Upper lobe of left lung (tissue), 4 donors: ENCODE data around the gene IGF2BP3.

Experiments used
- POLR2A ChIP-seq, 4 donors: fragments of 450-650 bp; IDR thresholded peaks; one replicate each; pipeline ENCODE4 v1.5.1; 2016 to 2017; ENCODE audit warnings: antibody characterized with exemption in 4 of 4, mild to moderate bottlenecking in 2 of 4
- POLR2AphosphoS5 ChIP-seq, 2 donors: sonication (generic); formaldehyde crosslinking; IDR thresholded peaks; one replicate each; pipeline ENCODE4 v1.5.1; 2017; ENCODE audit warnings: antibody characterized with exemption in 2 of 2
- TF ChIP-seq, protein P1 (sequence below), 6 experiments: fragments of 450-650 bp in 4 of 6; fragments of 200-600 bp in 2 of 6; sonication (generic) in 2 of 6; IDR thresholded peaks; one replicate each; pipeline ENCODE4 v1.5.1; 2016 to 2019; ENCODE audit warnings: antibody characterized with exemption in 6 of 6

DNA sequence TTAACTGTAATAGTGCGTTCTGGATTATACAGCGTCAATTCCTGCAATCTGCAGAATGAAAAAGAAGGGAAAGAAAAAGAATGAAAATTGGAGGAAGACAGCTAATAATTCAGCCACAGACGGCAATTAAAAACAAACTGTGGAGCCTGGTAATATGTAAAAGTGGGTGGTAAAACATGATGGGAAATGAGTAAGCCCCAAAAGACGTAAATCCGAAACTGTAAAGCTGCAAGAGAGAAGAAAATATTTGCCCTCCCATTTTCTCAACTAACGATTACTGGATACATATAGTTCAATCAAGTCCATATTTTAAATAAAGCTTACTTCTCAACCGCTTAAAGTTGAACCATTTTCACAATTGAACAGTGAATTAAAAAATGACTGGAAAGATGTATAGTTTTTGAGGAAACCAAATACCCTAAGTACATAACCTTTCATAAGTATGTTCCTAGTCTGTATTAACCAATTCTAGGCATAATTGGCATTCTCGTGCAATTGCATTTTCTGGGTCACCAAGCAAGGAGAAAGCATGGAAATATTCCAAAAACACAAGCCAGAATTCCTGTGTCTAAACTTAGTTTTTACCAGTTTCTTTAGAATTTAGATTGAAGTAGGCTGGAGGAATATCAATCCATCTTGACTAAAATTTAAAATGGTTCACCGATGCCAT lies 126.3 kb downstream of the IGF2BP3 start:
- TF ChIP-seq POLR2A (IDR thresholded peaks at IDR 0.05) (no peak), POLR2AphosphoS5 (IDR thresholded peaks at IDR 0.05) (no peak)
- TF ChIP-seq, protein P1, sequence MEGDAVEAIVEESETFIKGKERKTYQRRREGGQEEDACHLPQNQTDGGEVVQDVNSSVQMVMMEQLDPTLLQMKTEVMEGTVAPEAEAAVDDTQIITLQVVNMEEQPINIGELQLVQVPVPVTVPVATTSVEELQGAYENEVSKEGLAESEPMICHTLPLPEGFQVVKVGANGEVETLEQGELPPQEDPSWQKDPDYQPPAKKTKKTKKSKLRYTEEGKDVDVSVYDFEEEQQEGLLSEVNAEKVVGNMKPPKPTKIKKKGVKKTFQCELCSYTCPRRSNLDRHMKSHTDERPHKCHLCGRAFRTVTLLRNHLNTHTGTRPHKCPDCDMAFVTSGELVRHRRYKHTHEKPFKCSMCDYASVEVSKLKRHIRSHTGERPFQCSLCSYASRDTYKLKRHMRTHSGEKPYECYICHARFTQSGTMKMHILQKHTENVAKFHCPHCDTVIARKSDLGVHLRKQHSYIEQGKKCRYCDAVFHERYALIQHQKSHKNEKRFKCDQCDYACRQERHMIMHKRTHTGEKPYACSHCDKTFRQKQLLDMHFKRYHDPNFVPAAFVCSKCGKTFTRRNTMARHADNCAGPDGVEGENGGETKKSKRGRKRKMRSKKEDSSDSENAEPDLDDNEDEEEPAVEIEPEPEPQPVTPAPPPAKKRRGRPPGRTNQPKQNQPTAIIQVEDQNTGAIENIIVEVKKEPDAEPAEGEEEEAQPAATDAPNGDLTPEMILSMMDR (IDR thresholded peaks at IDR 0.05), result no peak
